ENCODE measurements around the gene SLC1A7. TPM values are rescaled to one million over a fixed set of nuclear protein-coding genes. Genes with fewer than 3 reads are reported as not detected.

SLC1A7 gene
- polyA plus RNA-seq, 1 experiment: 0.63 TPM

DNA sequence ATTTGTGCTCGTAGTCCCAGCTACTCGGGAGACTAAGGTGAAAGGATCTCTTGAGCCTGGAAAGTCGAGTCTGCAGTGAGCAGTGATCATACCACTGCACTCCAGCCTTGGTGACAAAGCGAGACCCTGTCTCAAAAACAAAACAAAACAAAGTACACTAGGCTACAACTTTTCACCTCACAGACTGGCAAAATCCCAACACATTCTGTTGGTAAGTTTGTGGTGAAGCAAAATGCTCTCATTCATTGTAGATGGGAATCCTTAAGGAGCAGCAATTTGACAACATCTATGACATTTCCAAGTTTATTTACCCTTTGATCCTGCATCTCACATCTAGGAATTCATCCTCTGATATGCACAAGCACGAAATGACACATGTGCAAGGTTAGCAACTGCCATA lies 20.2 kb upstream of the SLC1A7 start:
- Histone ChIP-seq H3K4me3 (ENCODE audit: low read depth, low read length) (no peak overlapping the region), H3K36me3 (ENCODE audit: control insufficient read depth, insufficient read depth, low read length) (no peaks in the 10 kb centered on the region), H3K27me3 (ENCODE audit: control insufficient read depth, insufficient read depth, low read length) (0 out of 2 replicates have a peak, but pooled peaks cover 1% of the 10 kb centered on the region)
- no peak for DNase-seq (ENCODE audit: low read depth)
- TF ChIP-seq, protein P1, sequence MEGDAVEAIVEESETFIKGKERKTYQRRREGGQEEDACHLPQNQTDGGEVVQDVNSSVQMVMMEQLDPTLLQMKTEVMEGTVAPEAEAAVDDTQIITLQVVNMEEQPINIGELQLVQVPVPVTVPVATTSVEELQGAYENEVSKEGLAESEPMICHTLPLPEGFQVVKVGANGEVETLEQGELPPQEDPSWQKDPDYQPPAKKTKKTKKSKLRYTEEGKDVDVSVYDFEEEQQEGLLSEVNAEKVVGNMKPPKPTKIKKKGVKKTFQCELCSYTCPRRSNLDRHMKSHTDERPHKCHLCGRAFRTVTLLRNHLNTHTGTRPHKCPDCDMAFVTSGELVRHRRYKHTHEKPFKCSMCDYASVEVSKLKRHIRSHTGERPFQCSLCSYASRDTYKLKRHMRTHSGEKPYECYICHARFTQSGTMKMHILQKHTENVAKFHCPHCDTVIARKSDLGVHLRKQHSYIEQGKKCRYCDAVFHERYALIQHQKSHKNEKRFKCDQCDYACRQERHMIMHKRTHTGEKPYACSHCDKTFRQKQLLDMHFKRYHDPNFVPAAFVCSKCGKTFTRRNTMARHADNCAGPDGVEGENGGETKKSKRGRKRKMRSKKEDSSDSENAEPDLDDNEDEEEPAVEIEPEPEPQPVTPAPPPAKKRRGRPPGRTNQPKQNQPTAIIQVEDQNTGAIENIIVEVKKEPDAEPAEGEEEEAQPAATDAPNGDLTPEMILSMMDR (IDR thresholded peaks at IDR 0.05; ENCODE audit: insufficient read depth, low read depth, low read length): no peak
- ChIA-PET CTCF (no interaction called here), POLR2A (no interaction called here)

DNA sequence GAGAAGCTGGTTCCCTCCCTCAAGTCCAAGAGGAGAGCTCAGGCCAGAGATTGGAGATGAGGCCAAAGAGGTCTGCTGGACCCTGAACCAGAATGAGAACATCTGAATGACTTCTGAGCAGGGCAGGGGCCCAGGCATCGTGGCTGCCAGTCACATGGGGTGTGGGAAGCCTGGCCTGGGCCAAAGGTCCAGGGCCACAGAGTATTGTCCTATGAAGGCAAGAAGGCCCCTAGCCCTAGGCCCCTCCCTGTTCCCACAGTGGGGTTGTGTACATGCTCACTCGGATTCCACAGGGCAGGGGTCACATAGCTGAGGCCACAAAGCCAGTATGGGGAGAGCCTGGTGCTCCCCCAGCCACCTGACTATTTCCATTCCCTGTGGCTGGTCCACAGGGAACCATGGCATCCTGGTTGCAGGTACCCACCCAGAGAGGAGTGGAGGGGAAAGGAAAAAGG lies 18.5 kb upstream of the SLC1A7 start:
- DNase-seq (ENCODE audit: low read depth): no peak
- TF ChIP-seq, protein P1 (IDR thresholded peaks at IDR 0.05; ENCODE audit: insufficient read depth, low read depth, low read length): no peak
- Histone ChIP-seq H3K36me3 (ENCODE audit: control insufficient read depth, insufficient read depth, low read length) (no peaks in the 10 kb centered on the region), H3K27me3 (ENCODE audit: control insufficient read depth, insufficient read depth, low read length) (no peaks in the 10 kb centered on the region), H3K4me3 (ENCODE audit: low read depth, low read length) (no peak overlapping the region)
- CTCF ChIA-PET: interaction anchor here (0.8 to 1.2 kb wide), 3 partner anchors 11 to 16 kb away, joined by 3 to 4 read pairs (median 4); no protein-coding TSS in a partner anchor
- POLR2A ChIA-PET: no interaction called here

DNA sequence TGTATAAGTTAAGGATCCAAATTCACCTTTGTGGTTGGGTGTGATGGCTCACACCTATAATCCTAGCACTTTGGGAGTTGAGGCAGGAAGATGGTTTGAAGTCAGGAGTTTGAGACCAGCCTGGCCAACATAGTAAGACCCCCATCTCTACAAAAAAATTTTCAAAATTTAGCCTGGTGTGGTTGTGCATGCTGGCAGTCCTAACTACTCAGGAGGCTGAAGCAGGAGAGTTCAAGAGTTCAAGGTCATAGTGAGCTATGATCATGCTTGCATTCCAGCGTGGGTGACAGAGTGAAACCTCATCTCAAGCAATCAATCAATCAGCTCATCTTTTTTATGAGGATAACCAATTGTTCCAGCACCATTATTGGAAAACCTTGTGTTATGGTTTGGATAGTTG lies 16.5 kb upstream of the SLC1A7 start:
- DNase-seq (ENCODE audit: low read depth): no peak
- H3K27me3 ChIP-seq (ENCODE audit: control insufficient read depth, insufficient read depth, low read length): no peaks in the 10 kb centered on the region
- POLR2A ChIA-PET: no interaction called here
- CTCF ChIA-PET: interaction anchor here (0.7 kb wide), 1 partner anchor 42 kb away, joined by 3 read pairs; no protein-coding TSS in a partner anchor
- H3K4me3 ChIP-seq (ENCODE audit: low read depth, low read length): no peak overlapping the region
- H3K36me3 ChIP-seq (ENCODE audit: control insufficient read depth, insufficient read depth, low read length): no peaks in the 10 kb centered on the region
- TF ChIP-seq, protein P1 (IDR thresholded peaks at IDR 0.05; ENCODE audit: insufficient read depth, low read depth, low read length): no peak

- TF ChIP-seq, protein P1 (IDR thresholded peaks at IDR 0.05; ENCODE audit: insufficient read depth, low read depth, low read length): no peak
- no peak overlapping the region for H3K4me3 ChIP-seq (ENCODE audit: low read depth, low read length)
- CTCF ChIA-PET: interaction anchor here (1.4 kb wide), 1 partner anchor 10 kb away, joined by 5 read pairs; no protein-coding TSS in a partner anchor
These were observed 14.3 kb upstream of the SLC1A7 start for GRCh38 chr1:53156783-53157182.

GRCh38 chr1:53155945-53156344 lies 13.5 kb upstream of the SLC1A7 start:
- no peaks in the 10 kb centered on the region for H3K36me3 ChIP-seq (ENCODE audit: control insufficient read depth, insufficient read depth, low read length)
- ChIA-PET POLR2A (no interaction called here), CTCF (no interaction called here)
- TF ChIP-seq, protein P1 (IDR thresholded peaks at IDR 0.05; ENCODE audit: insufficient read depth, low read depth, low read length): no peak
- no peak for DNase-seq (ENCODE audit: low read depth)
- no peak overlapping the region for H3K4me3 ChIP-seq (ENCODE audit: low read depth, low read length)
- H3K27me3 ChIP-seq (ENCODE audit: control insufficient read depth, insufficient read depth, low read length): no peaks in the 10 kb centered on the region

More at GRCh38 chr1:53156783-53157182, 14.3 kb upstream of the SLC1A7 start:
- POLR2A ChIA-PET: no interaction called here
- Histone ChIP-seq H3K36me3 (ENCODE audit: control insufficient read depth, insufficient read depth, low read length) (no peaks in the 10 kb centered on the region), H3K27me3 (ENCODE audit: control insufficient read depth, insufficient read depth, low read length) (no peaks in the 10 kb centered on the region)
- no peak for DNase-seq (ENCODE audit: low read depth)

Data from BJ (cell line).